Osteoblast (primary cell): Measurements from ENCODE around the gene MPZL1. TPM values are rescaled to one million over a fixed set of nuclear protein-coding genes. Genes with fewer than 3 reads are reported as not detected.
"Not testable (repeated sequence)": the region's sequence is repeated elsewhere in the genome, so short reads cannot be mapped to it uniquely, and the experiment has no call there.

Source experiments
- DNase-seq: peaks from one replicate; pipeline ENCODE4 v3.0.0; 2011; ENCODE audit warnings: low spot score, mixed read lengths; ENCODE audit not compliant: insufficient read length; ENCODE audit errors: missing footprints
- H2AFZ ChIP-seq: 2 replicates; pipeline ENCODE4 v1.6.0; 2011; ENCODE audit warnings: mild to moderate bottlenecking, low read length
- H3K27ac ChIP-seq: 2 replicates; pipeline ENCODE4 v1.5.1; 2011; ENCODE audit warnings: mild to moderate bottlenecking, low read depth, low read length, moderate library complexity
- H3K27me3 ChIP-seq: 2 replicates; pipeline ENCODE4 v1.6.0; 2012; ENCODE audit warnings: mild to moderate bottlenecking, control low read depth, inconsistent platforms, low read length, moderate library complexity; ENCODE audit not compliant: insufficient read depth
- H3K36me3 ChIP-seq: 2 replicates; pipeline ENCODE4 v1.5.1; 2011; ENCODE audit warnings: mild to moderate bottlenecking, low read length, control low read depth, moderate library complexity; ENCODE audit not compliant: insufficient read depth
- H3K4me1 ChIP-seq: 2 replicates; pipeline ENCODE4 v1.5.1; 2011; ENCODE audit warnings: mild to moderate bottlenecking, low read length, control low read depth, moderate library complexity; ENCODE audit not compliant: insufficient read depth
- H3K4me2 ChIP-seq: 2 replicates; pipeline ENCODE4 v1.6.0; 2011; ENCODE audit warnings: mild to moderate bottlenecking, low read length; ENCODE audit not compliant: insufficient read depth
- H3K4me3 ChIP-seq: fragments of 200-600 bp; sonication (generic); 3 replicates; pipeline ENCODE4 v1.5.1; 2012; ENCODE audit warnings: mild to moderate bottlenecking, low read length, inconsistent platforms; ENCODE audit not compliant: insufficient read depth
- H3K79me2 ChIP-seq: 2 replicates; pipeline ENCODE4 v1.6.0; 2012; ENCODE audit warnings: mild to moderate bottlenecking, low read length, control low read depth, inconsistent platforms; ENCODE audit not compliant: insufficient read depth
- H3K9me3 ChIP-seq: 2 replicates; pipeline ENCODE4 v1.5.1; 2011; ENCODE audit warnings: low read depth, low read length, control low read depth
- H4K20me1 ChIP-seq: 2 replicates; pipeline ENCODE4 v1.6.0; 2012; ENCODE audit warnings: mild to moderate bottlenecking, low read length, control low read depth; ENCODE audit not compliant: insufficient read depth
- total RNA-seq: library from RNA; depleted of rRNA; stranded (reverse); fragments of >200 nt; gene quantifications from 2 replicates; pipeline ENCODE4 v1.2.3, GENCODE V29; 2012
- TF ChIP-seq, protein P1 (sequence below): IDR thresholded peaks from 2 replicates; pipeline ENCODE4 v1.5.1; 2011; ENCODE audit warnings: mild to moderate bottlenecking, low read depth, low read length, moderate library complexity; ENCODE audit errors: extremely low read depth

MPZL1 gene
- total RNA-seq, 1 donor: 189 TPM

DNA sequence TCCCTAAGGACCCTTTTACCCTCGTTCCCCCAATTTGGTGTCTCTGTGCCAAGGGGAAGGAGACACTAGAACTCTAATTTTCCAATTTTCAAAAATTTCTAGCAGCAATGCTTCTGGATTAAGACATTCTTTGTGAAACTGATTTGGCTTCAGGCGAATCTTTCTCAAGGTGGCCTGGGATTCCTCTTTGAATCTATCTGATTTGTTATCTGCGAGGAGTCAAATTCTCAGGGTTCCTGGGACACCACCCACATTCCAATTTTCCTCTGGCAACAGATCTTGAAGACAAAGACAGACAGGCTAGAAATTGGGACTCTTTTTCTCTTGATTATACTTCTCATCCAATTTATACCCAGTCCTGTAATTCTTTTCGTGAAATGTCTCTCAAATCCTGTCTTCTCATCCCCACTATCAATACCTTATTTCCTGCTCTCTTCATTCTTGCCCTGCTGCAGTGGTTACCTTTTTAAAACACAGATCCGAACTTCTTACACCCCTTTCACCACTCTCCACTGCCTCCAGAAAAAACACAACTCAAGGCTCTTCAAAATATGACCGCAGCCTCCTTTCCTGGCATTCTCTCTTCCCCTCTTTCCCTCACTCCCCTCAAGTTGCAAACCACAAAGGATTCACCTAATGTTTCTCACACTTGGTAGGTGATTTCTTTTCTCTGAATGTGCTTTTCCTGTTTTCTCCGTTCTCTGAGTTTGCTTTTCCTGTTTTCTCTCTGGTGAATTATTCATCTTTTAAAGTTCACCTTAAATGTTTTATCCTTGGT, 2.7 kb upstream of the MPZL1 start:
- TF ChIP-seq, protein P1, sequence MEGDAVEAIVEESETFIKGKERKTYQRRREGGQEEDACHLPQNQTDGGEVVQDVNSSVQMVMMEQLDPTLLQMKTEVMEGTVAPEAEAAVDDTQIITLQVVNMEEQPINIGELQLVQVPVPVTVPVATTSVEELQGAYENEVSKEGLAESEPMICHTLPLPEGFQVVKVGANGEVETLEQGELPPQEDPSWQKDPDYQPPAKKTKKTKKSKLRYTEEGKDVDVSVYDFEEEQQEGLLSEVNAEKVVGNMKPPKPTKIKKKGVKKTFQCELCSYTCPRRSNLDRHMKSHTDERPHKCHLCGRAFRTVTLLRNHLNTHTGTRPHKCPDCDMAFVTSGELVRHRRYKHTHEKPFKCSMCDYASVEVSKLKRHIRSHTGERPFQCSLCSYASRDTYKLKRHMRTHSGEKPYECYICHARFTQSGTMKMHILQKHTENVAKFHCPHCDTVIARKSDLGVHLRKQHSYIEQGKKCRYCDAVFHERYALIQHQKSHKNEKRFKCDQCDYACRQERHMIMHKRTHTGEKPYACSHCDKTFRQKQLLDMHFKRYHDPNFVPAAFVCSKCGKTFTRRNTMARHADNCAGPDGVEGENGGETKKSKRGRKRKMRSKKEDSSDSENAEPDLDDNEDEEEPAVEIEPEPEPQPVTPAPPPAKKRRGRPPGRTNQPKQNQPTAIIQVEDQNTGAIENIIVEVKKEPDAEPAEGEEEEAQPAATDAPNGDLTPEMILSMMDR: no peak
- peaks cover 17% of the 10 kb centered on the region for H4K20me1 ChIP-seq
- H3K4me3 ChIP-seq: no peak overlapping the region
- no peak overlapping the region for H3K4me2 ChIP-seq
- peaks cover 23% of the 10 kb centered on the region for H3K4me1 ChIP-seq
- peak overlapping the region; percentile 25 for H2AFZ ChIP-seq
- no peak for DNase-seq
- no peaks in the 10 kb centered on the region for H3K9me3 ChIP-seq
- H3K27ac ChIP-seq: no peak overlapping the region
- H3K36me3 ChIP-seq: no peaks in the 10 kb centered on the region
- H3K27me3 ChIP-seq: no peaks in the 10 kb centered on the region
- H3K79me2 ChIP-seq: peaks cover 24% of the 10 kb centered on the region

DNA sequence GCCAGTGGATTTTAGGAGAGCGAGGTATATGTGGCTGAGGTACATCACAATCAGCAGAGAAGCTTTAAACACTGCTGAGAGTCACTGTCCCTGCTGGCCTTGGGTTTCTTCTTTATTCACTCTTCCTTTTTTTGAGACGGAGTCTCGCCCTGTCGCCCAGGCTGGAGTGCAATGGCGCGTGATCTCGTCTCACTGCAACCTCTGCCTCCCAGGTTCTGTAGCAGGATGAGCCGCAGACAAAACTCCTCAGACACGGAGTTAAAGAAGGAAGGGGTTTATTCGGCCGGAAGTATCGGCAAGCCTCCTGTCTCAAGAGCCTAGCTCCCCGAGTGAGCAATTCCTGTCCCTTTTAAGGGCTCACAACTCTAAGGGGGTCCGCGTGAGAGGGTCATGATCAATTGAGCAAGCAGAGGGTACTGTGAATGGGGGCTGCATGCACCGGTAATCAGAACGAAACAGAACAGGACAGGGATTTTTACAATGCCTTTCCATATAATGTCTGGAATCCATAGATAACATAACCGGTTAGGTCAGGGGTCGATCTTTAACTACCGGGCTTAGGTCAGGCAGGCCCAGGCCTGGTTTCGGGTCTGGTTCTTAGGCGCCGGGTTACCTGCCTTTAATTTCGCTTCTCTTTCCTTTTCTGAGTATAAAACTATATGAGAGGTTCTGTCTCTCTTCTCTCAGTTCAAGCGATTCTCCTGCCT, 1.9 kb upstream of the MPZL1 start:
- H3K9me3 ChIP-seq, H2AFZ ChIP-seq, H3K4me2 ChIP-seq, H3K27ac ChIP-seq, H3K36me3 ChIP-seq, DNase-seq, H3K27me3 ChIP-seq, H3K4me3 ChIP-seq: not testable (repeated sequence)
- peaks cover 24% of the 10 kb centered on the region for H3K4me1 ChIP-seq
- H3K79me2 ChIP-seq: peaks cover 31% of the 10 kb centered on the region
- H4K20me1 ChIP-seq: peaks cover 25% of the 10 kb centered on the region

DNA sequence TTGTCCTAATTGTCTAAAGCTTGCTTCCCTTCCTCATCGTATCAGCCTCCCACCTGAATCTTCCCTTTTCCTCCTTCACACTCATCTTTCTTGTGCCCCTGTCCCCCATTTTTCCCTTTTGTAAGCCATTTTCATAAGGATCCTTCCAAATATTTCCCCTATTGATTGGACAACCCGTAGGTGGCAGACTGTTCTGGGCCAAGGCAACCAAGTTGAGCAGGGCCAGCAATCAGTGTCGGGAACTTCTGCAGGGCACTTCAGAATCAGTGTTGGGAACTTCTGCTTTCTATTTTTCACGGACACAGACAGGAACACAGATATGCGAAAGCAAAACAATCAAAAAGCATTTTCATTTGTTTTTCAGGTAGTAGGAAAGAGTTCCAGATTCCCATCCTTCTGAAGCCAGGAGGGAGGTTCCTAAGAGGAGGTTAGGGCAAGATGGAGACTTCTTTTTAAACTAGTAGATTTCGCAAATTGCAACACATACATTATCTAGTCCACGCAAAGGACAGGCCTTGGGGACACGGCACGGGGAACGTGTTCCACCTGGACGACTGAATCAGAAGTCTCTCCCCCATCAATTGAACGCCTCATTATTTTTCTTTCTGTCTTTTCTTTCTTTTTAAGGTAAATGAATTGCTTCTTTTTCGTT, 691 bp upstream of the MPZL1 start:
- peak overlapping the region; percentile 95 for H3K4me2 ChIP-seq
- H3K4me1 ChIP-seq: peaks cover 29% of the 10 kb centered on the region
- peak overlapping the region; percentile 95 for H3K4me3 ChIP-seq
- peak overlapping the region; percentile 81 for H3K27ac ChIP-seq
- peak; percentile 88 for DNase-seq
- H4K20me1 ChIP-seq: peaks cover 32% of the 10 kb centered on the region
- no peaks in the 10 kb centered on the region for H3K9me3 ChIP-seq
- H3K79me2 ChIP-seq: peaks cover 43% of the 10 kb centered on the region
- TF ChIP-seq, protein P1: peak; percentile 66
- no peaks in the 10 kb centered on the region for H3K27me3 ChIP-seq
- peak overlapping the region; percentile 93 for H2AFZ ChIP-seq
- no peaks in the 10 kb centered on the region for H3K36me3 ChIP-seq

GRCh38 chr1:167722152-167722869, 529 bp downstream of the MPZL1 start:
- DNase-seq: peak; percentile 83

More at GRCh38 chr1:167722152-167722869, 529 bp downstream of the MPZL1 start:
- H3K27me3 ChIP-seq: no peaks in the 10 kb centered on the region
- H3K9me3 ChIP-seq: no peaks in the 10 kb centered on the region
- H4K20me1 ChIP-seq: peaks cover 44% of the 10 kb centered on the region
- peaks cover 40% of the 10 kb centered on the region for H3K4me1 ChIP-seq
- H3K4me3 ChIP-seq: peak overlapping the region; percentile 95
- peak overlapping the region; percentile 61 for H2AFZ ChIP-seq
- peak overlapping the region; percentile 81 for H3K27ac ChIP-seq
- H3K79me2 ChIP-seq: peaks cover 55% of the 10 kb centered on the region
- TF ChIP-seq, protein P1: no peak
- H3K36me3 ChIP-seq: no peaks in the 10 kb centered on the region
- H3K4me2 ChIP-seq: peak overlapping the region; percentile 95
